Endothelial cell of umbilical vein (primary cell): ENCODE measurements around the gene FALEC.

Experiments used
- EZH2 ChIP-seq: IDR thresholded peaks from 2 replicates; pipeline ENCODE4 v1.6.1; 2012; ENCODE audit warnings: borderline replicate concordance, low read depth, mild to moderate bottlenecking, moderate library complexity, low read length, inconsistent platforms; ENCODE audit not compliant: severe bottlenecking
- FOS ChIP-seq: IDR thresholded peaks from 2 replicates; pipeline ENCODE4 v1.6.1; 2011; ENCODE audit warnings: mild to moderate bottlenecking, low read length, moderate library complexity, borderline replicate concordance; ENCODE audit not compliant: insufficient read depth
- GATA2 ChIP-seq: IDR thresholded peaks from 2 replicates; pipeline ENCODE4 v1.7.0; 2011; ENCODE audit warnings: low read depth, mild to moderate bottlenecking, moderate library complexity, mixed read lengths, low read length; ENCODE audit not compliant: insufficient read length, insufficient read depth
- MAX ChIP-seq: IDR thresholded peaks from 2 replicates; pipeline ENCODE4 v1.6.1; 2011; ENCODE audit not compliant: insufficient read depth, insufficient read length
- POLR2A ChIP-seq: IDR thresholded peaks from 2 replicates; pipeline ENCODE4 v1.6.1; 2012; ENCODE audit warnings: low read depth, mild to moderate bottlenecking, control low read depth, low read length
- POLR2AphosphoS5 ChIP-seq: IDR thresholded peaks from 2 replicates; pipeline ENCODE4 v1.6.1; 2012; ENCODE audit warnings: low read depth, mild to moderate bottlenecking, control low read depth, low read length, moderate library complexity; ENCODE audit not compliant: insufficient read depth
- TF ChIP-seq, protein P1 (sequence below), 2 donors: IDR thresholded peaks; 1 replicate in 1 of 2; 2 replicates in 1 of 2; pipeline ENCODE4 v1.5.1; 2011; ENCODE audit warnings: low read length in 2 of 2, mild to moderate bottlenecking in 2 of 2, moderate library complexity in 2 of 2, control low read depth in 1 of 2, inconsistent platforms in 1 of 2, low read depth in 1 of 2; ENCODE audit not compliant: insufficient read depth in 1 of 2; ENCODE audit errors: extremely low read depth in 1 of 2

DNA sequence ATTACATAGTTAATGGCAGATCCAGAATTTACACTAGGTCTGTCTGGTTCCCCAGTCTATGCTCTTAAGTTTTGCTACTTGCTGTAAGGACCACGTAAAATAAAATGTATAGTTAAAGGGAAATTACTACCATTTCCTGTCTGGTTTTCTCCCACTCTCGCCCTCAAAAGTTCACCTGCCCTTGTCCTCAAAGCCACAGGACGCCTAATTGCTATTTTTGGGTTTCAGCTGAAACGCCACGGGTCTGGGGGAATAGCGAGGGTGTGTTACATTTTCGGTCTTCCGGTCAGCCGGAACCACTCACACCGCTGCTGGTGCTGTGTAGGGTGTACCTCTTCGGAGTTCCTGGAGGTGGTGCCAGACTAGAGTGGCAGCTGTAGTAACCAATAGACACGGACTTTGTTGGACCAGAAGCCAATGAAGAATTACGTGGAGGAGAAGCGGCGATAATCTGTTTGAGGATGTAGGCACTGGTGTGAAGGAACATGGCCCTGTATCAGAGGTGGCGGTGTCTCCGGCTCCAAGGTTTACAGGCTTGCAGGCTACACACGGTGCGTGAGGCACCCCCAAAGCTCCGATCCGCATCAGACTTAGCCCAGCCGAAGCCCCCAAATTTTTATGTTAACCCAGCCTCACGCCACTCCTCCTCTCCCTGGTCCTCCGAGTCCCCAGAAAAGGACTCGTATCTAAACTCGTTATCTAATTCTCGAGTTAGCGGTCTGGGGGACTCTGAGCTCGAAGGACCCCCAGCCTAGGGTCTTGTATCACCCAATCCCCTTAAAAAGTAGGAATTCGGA is 28.4 kb upstream of the FALEC start, which contains the start of gene TARS2:
- TF ChIP-seq, protein P1, sequence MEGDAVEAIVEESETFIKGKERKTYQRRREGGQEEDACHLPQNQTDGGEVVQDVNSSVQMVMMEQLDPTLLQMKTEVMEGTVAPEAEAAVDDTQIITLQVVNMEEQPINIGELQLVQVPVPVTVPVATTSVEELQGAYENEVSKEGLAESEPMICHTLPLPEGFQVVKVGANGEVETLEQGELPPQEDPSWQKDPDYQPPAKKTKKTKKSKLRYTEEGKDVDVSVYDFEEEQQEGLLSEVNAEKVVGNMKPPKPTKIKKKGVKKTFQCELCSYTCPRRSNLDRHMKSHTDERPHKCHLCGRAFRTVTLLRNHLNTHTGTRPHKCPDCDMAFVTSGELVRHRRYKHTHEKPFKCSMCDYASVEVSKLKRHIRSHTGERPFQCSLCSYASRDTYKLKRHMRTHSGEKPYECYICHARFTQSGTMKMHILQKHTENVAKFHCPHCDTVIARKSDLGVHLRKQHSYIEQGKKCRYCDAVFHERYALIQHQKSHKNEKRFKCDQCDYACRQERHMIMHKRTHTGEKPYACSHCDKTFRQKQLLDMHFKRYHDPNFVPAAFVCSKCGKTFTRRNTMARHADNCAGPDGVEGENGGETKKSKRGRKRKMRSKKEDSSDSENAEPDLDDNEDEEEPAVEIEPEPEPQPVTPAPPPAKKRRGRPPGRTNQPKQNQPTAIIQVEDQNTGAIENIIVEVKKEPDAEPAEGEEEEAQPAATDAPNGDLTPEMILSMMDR (IDR thresholded peaks at IDR 0.05; ENCODE audit: extremely low read depth in 1 of 2, insufficient read depth in 1 of 2, low read depth in 1 of 2, low read length in 2 of 2): no peak
- TF ChIP-seq MAX: no peak
- TF ChIP-seq POLR2AphosphoS5: peak; percentile 78
- no peak for TF ChIP-seq EZH2
- TF ChIP-seq FOS: no peak
- peak; percentile 84 for TF ChIP-seq POLR2A
- no peak for TF ChIP-seq GATA2
